CD14-positive monocyte (primary cell): ENCODE measurements around the gene OAS2. TPM values are rescaled to one million over a fixed set of nuclear protein-coding genes. Genes with fewer than 3 reads are reported as not detected.

ENCODE experiments used
- DNase-seq, 3 donors: peaks; one replicate each; pipeline ENCODE4 v3.0.0-alpha.2; 2011 to 2022
- H2AFZ ChIP-seq: 2 replicates; pipeline ENCODE4 v1.6.0; 2012; ENCODE audit warnings: mild to moderate bottlenecking, low read depth, low read length, inconsistent platforms; ENCODE audit not compliant: insufficient read depth, poor library complexity, severe bottlenecking
- H3K27ac ChIP-seq, 2 donors: 1 replicate in 1 of 2; 2 replicates in 1 of 2; pipeline ENCODE4 v1.5.1; 2012 to 2013; ENCODE audit warnings: low read length in 2 of 2, control low read depth in 1 of 2, inconsistent platforms in 1 of 2, low read depth in 1 of 2, mild to moderate bottlenecking in 1 of 2
- H3K27me3 ChIP-seq, 2 donors: one replicate each; pipeline versions ENCODE4 v1.6.0 to v1.6.1; 2011 to 2013; ENCODE audit warnings: low read length in 2 of 2; ENCODE audit not compliant: control insufficient read depth in 2 of 2, insufficient read depth in 2 of 2
- H3K36me3 ChIP-seq, 2 donors: replicated peaks in 1 of 2; 1 replicate in 1 of 2; 2 replicates in 1 of 2; pipeline versions ENCODE4 v1.5.1 to v1.6.1; 2012 to 2013; ENCODE audit warnings: low read length in 2 of 2, control low read depth in 1 of 2, inconsistent platforms in 1 of 2, mild to moderate bottlenecking in 1 of 2; ENCODE audit not compliant: insufficient read depth in 2 of 2, control insufficient read depth in 1 of 2
- H3K4me1 ChIP-seq, 2 donors: 1 replicate in 1 of 2; 2 replicates in 1 of 2; pipeline versions ENCODE4 v1.5.1 to v1.6.1; 2012 to 2013; ENCODE audit warnings: low read length in 2 of 2, control low read depth in 1 of 2, inconsistent platforms in 1 of 2, mild to moderate bottlenecking in 1 of 2, moderate library complexity in 1 of 2; ENCODE audit not compliant: insufficient read depth in 2 of 2, control insufficient read depth in 1 of 2
- H3K4me2 ChIP-seq: replicated peaks from 2 replicates; pipeline ENCODE3; 2012; ENCODE audit warnings: low read length, moderate library complexity, mild to moderate bottlenecking; ENCODE audit not compliant: poor library complexity, severe bottlenecking; ENCODE audit errors: extremely low read depth
- H3K4me3 ChIP-seq, 3 experiments: fragments of 200-600 bp in 1 of 3; sonication (generic) in 1 of 3; replicated peaks in 1 of 3; 1 replicate in 2 of 3; 2 replicates in 1 of 3; pipeline ENCODE4 v1.5.1; 2011 to 2013; ENCODE audit warnings: low read length in 3 of 3, mild to moderate bottlenecking in 3 of 3, control low read depth in 2 of 3, low read depth in 2 of 3, inconsistent platforms in 1 of 3, moderate library complexity in 1 of 3
- H3K79me2 ChIP-seq: 2 replicates; pipeline ENCODE4 v1.6.0; 2012; ENCODE audit warnings: mild to moderate bottlenecking, control low read depth, inconsistent platforms, low read length, moderate library complexity; ENCODE audit not compliant: insufficient read depth
- H3K9ac ChIP-seq: 2 replicates; pipeline ENCODE4 v1.6.0; 2017; ENCODE audit warnings: low read length, mild to moderate bottlenecking; ENCODE audit not compliant: insufficient read depth, poor library complexity, severe bottlenecking
- H3K9me3 ChIP-seq, 2 donors: replicated peaks in 1 of 2; 1 replicate in 1 of 2; 2 replicates in 1 of 2; pipeline versions ENCODE4 v1.5.1 to v1.6.1; 2012 to 2013; ENCODE audit warnings: low read length in 2 of 2, control low read depth in 1 of 2; ENCODE audit not compliant: control insufficient read depth in 1 of 2, insufficient read depth in 1 of 2
- H4K20me1 ChIP-seq: 2 replicates; pipeline ENCODE4 v1.6.0; 2012; ENCODE audit warnings: mild to moderate bottlenecking, low read length, control low read depth, moderate library complexity; ENCODE audit not compliant: insufficient read depth
- H3K27ac Mint-ChIP-seq, 7 donors: one replicate each; pipeline ENCODE4 v1.8.0; 2020; ENCODE audit warnings: mild to moderate bottlenecking in 7 of 7, mixed read lengths in 7 of 7, moderate library complexity in 6 of 7, inconsistent platforms in 2 of 7
- H3K27me3 Mint-ChIP-seq, 3 donors: one replicate each; pipeline ENCODE4 v1.8.0; 2021 to 2022; ENCODE audit warnings: low read depth in 3 of 3, mild to moderate bottlenecking in 3 of 3, mixed read lengths in 3 of 3, moderate library complexity in 3 of 3, inconsistent platforms in 1 of 3
- H3K36me3 Mint-ChIP-seq, 2 donors: one replicate each; pipeline ENCODE4 v1.8.0; 2020; ENCODE audit warnings: mixed read lengths in 2 of 2, inconsistent platforms in 1 of 2, mild to moderate bottlenecking in 1 of 2
- H3K4me1 Mint-ChIP-seq: one replicate; pipeline ENCODE4 v1.8.0; 2020; ENCODE audit warnings: mild to moderate bottlenecking, mixed read lengths
- H3K4me3 Mint-ChIP-seq, 2 donors: one replicate each; pipeline ENCODE4 v1.8.0; 2020; ENCODE audit warnings: mild to moderate bottlenecking in 2 of 2, mixed read lengths in 2 of 2, moderate library complexity in 1 of 2
- H3K9me3 Mint-ChIP-seq, 7 donors: one replicate each; pipeline ENCODE4 v1.8.0; 2020 to 2022; ENCODE audit warnings: mixed read lengths in 7 of 7, mild to moderate bottlenecking in 6 of 7, moderate library complexity in 6 of 7, inconsistent platforms in 2 of 7
- WGBS: methylation state at CpG from one replicate; pipeline ENCODE4 v1.1.5; 2013; ENCODE audit warnings: missing lambda C conversion rate; ENCODE audit not compliant: insufficient coverage; 5-methylcytosine and 5-hydroxymethylcytosine counted together
- intact Hi-C, 2 donors: fragments of 100-400 bp; cut with micrococcal nuclease; formaldehyde crosslinking; loops; one replicate each; pipeline versions ENCODE4 v1.15.0 to v1.15.1; 2023
- polyA plus RNA-seq, 3 donors: library from polyadenylated mRNA; depleted of rRNA in 1 of 3; unstranded in 2 of 3; stranded (reverse) in 1 of 3; fragments of 300-500 nt in 2 of 3; fragments of >200 nt in 1 of 3; fragmentation: Illumina TruSeq in 2 of 3; gene quantifications; 1 replicate in 2 of 3; 2 replicates in 1 of 3; pipeline ENCODE4 v1.2.3, GENCODE V29; 2012 to 2021
- TF ChIP-seq, protein P1 (sequence below): fragments of 200-600 bp; IDR thresholded peaks from one replicate; pipeline ENCODE4 v1.8.0; 2022; ENCODE audit warnings: antibody characterized with exemption, mild to moderate bottlenecking

OAS2 gene
- polyA plus RNA-seq, 3 donors: 27.7 to 55.9 (median 40.1) TPM

- no peak overlapping the region for H3K4me2 ChIP-seq
- no peak overlapping the region for H2AFZ ChIP-seq
- peaks cover 0 to 4% (median 0%) of the 10 kb centered on the region in 7 donors for H3K9me3 Mint-ChIP-seq
- no peaks in the 10 kb centered on the region for H3K36me3 Mint-ChIP-seq
- H3K27me3 ChIP-seq: peaks cover 34 to 40% of the 10 kb centered on the region in 2 donors
- intact Hi-C loops: no loop called here
- no peaks in the 10 kb centered on the region for H4K20me1 ChIP-seq
- H3K4me1 ChIP-seq: no peaks in the 10 kb centered on the region
- H3K27ac Mint-ChIP-seq: no peak overlapping the region
- no peaks in the 10 kb centered on the region for H3K9me3 ChIP-seq
- peaks cover 31 to 56% (median 40%) of the 10 kb centered on the region in 3 donors for H3K27me3 Mint-ChIP-seq
- TF ChIP-seq, protein P1, sequence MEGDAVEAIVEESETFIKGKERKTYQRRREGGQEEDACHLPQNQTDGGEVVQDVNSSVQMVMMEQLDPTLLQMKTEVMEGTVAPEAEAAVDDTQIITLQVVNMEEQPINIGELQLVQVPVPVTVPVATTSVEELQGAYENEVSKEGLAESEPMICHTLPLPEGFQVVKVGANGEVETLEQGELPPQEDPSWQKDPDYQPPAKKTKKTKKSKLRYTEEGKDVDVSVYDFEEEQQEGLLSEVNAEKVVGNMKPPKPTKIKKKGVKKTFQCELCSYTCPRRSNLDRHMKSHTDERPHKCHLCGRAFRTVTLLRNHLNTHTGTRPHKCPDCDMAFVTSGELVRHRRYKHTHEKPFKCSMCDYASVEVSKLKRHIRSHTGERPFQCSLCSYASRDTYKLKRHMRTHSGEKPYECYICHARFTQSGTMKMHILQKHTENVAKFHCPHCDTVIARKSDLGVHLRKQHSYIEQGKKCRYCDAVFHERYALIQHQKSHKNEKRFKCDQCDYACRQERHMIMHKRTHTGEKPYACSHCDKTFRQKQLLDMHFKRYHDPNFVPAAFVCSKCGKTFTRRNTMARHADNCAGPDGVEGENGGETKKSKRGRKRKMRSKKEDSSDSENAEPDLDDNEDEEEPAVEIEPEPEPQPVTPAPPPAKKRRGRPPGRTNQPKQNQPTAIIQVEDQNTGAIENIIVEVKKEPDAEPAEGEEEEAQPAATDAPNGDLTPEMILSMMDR: no peak
- DNase-seq: no peak
- no peak overlapping the region for H3K4me3 ChIP-seq
- H3K36me3 ChIP-seq: no peaks in the 10 kb centered on the region
- H3K27ac ChIP-seq: no peak overlapping the region
- 7% methylated on average over 3 of the region's 8 CpGs for WGBS
- H3K4me3 Mint-ChIP-seq: peak overlapping the region; percentile 3 to 72
- peaks cover 4% of the 10 kb centered on the region for H3K4me1 Mint-ChIP-seq
- H3K79me2 ChIP-seq: no peaks in the 10 kb centered on the region
- no peak overlapping the region for H3K9ac ChIP-seq
These were observed 78.0 kb downstream of the OAS2 start for GRCh38 chr12:113056381-113056630.

GRCh38 chr12:113056631-113057488 is 78.5 kb downstream of the OAS2 start, which contains the start of gene DTX1:
DTX1 (plus strand) TSS chr12:113056730; CDS start chr12:113058193, 1,463 bp downstream.
- H3K4me1 ChIP-seq: no peaks in the 10 kb centered on the region
- no peak for DNase-seq
- TF ChIP-seq, protein P1: no peak
- Mint-ChIP-seq H3K9me3 (peaks cover 0 to 4% (median 0%) of the 10 kb centered on the region in 7 donors), H3K27me3 (peaks cover 31 to 56% (median 43%) of the 10 kb centered on the region in 3 donors), H3K27ac (no peak within 1 kb of the TSS), H3K4me3 (peak within 1 kb of the TSS; percentile 3 to 72), H3K4me1 (peaks cover 4% of the 10 kb centered on the region), H3K36me3 (no peaks in the 10 kb centered on the region)
- no peaks in the 10 kb centered on the region for H4K20me1 ChIP-seq
- no peak within 1 kb of the TSS for H3K9ac ChIP-seq
- peak within 1 kb of the TSS; percentile 41 for H2AFZ ChIP-seq
- H3K27me3 ChIP-seq: peaks cover 34 to 40% of the 10 kb centered on the region in 2 donors
- H3K9me3 ChIP-seq: no peaks in the 10 kb centered on the region
- no peak within 1 kb of the TSS for H3K4me3 ChIP-seq
- no peaks in the 10 kb centered on the region for H3K36me3 ChIP-seq
- H3K27ac ChIP-seq: no peak within 1 kb of the TSS
- no peak within 1 kb of the TSS for H3K4me2 ChIP-seq
- no peaks in the 10 kb centered on the region for H3K79me2 ChIP-seq
- intact Hi-C loops: no loop called here
- 1% methylated on average over 78 of the region's 94 CpGs for WGBS
